Activated CD8-positive, alpha-beta memory T cell treated with anti-CD3 and anti-CD28 coated beads, Interleukin-2, amount 10 ng/mL, durations not matched to agents 7 days and 5 days (primary cell): ENCODE results near the gene TACR1. TPM values are rescaled to one million over a fixed set of nuclear protein-coding genes. Genes with fewer than 3 reads are reported as not detected.
"Not testable (repeated sequence)": the region's sequence is repeated elsewhere in the genome, so short reads cannot be mapped to it uniquely, and the experiment has no call there.

ENCODE experiments used
- ATAC-seq: fragments of 150-1000 bp; cut with Tn5 transposase; one replicate; pipeline ENCODE4 v1.10.0; 2021; ENCODE audit warnings: moderate library complexity
- CTCF ChIA-PET: fragments of 350-600 bp; sonication (Branson Sonifier 250); formaldehyde crosslinking; loops from one replicate; lab custom pipeline; 2021; ENCODE audit warnings: antibody characterized with exemption; lab: Charles Lee
- DNase-seq: peaks from one replicate; pipeline ENCODE4 v3.0.0-alpha.2; 2020
- H3K27ac Mint-ChIP-seq: one replicate; pipeline ENCODE4 v1.8.0; 2021; ENCODE audit warnings: mild to moderate bottlenecking, mixed read lengths
- H3K27me3 Mint-ChIP-seq: one replicate; pipeline ENCODE4 v1.8.0; 2021; ENCODE audit warnings: mixed read lengths
- H3K36me3 Mint-ChIP-seq: one replicate; pipeline ENCODE4 v1.8.0; 2021; ENCODE audit warnings: mild to moderate bottlenecking, mixed read lengths
- H3K4me1 Mint-ChIP-seq: one replicate; pipeline ENCODE4 v1.8.0; 2021; ENCODE audit warnings: mixed read lengths
- H3K4me3 Mint-ChIP-seq: one replicate; pipeline ENCODE4 v1.8.0; 2021; ENCODE audit warnings: mild to moderate bottlenecking, moderate library complexity, mixed read lengths
- H3K9me3 Mint-ChIP-seq: one replicate; pipeline ENCODE4 v1.8.0; 2022; ENCODE audit warnings: low read depth, mixed read lengths
- total RNA-seq, 2 experiments: library from RNA; stranded (reverse); gene quantifications; one replicate each; pipeline ENCODE4 v1.2.3, GENCODE V29; 2021

The TACR1 gene
- total RNA-seq, 2 experiments from 2014 or later, result not detected

DNA sequence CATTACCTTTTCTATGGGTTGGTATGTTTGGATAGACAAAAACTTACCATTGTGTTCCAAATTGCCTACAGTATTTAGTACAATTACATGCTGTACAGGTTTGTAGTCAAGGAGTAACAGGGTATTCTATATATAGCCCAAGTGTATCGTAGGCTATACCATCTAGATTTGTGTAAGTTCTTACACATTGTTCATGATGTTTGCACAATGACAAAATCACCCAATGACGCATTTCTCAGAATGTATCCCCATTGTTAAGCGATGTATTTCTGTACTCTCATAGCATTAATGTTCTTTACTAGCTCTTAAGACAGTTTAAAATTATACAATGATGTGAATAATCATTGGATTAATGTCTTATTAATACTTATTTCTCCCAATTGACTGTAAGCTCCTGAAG lies 16.7 kb downstream of the TACR1 start:
- no peaks in the 10 kb centered on the region for H3K9me3 Mint-ChIP-seq
- H3K4me1 Mint-ChIP-seq, result no peaks in the 10 kb centered on the region
- peaks cover 3% of the 10 kb centered on the region for H3K27me3 Mint-ChIP-seq
- H3K27ac Mint-ChIP-seq, result no peak overlapping the region
- CTCF ChIA-PET, result no interaction called here
- no peak overlapping the region for H3K4me3 Mint-ChIP-seq
- DNase-seq (no peak), ATAC-seq (no peak)
- no peaks in the 10 kb centered on the region for H3K36me3 Mint-ChIP-seq

DNA sequence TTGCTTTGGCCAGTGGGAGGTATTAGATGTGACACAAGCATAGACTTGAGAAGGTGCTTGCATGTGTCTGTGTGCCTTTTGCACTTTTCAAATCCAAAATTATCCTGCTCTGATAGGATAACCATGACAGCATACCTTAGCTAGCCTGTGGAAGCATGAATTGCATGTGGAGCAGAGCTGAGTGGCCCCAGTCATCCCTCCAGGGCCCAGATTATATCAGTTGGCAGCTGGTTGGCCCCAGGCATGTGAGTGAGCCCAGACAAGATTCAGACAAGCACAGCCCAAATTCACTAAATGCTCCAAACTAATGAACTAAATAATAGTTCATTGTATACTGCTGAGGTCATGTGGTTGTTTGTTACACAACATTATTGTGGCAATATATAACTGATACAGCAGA lies 18.8 kb downstream of the TACR1 start:
- Mint-ChIP-seq H3K36me3 (no peaks in the 10 kb centered on the region), H3K9me3 (no peaks in the 10 kb centered on the region), H3K4me1 (no peaks in the 10 kb centered on the region), H3K27ac (no peak overlapping the region), H3K27me3 (peaks cover 3% of the 10 kb centered on the region), H3K4me3 (no peak overlapping the region)
- CTCF ChIA-PET, result no interaction called here
- ATAC-seq (no peak), DNase-seq (no peak)

DNA sequence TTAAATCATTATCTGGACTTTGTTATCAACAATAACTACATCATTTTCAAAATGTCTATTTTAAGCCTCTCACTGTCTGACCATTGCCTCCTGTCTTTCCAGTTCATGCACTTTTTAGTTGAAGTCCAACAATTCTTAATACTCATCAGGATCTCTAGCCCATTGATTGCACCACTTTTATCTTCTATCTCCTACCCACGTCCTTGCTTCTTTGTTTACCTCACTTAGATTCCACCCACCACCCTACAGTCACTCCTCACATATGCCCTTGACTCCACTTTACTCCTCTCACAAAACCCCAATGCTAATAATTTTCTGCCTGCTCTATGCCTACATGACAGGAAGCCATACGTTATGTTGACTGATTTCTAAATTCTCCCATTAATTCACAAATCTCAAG lies 21.9 kb downstream of the TACR1 start:
- no peaks in the 10 kb centered on the region for H3K4me1 Mint-ChIP-seq
- no peak overlapping the region for H3K27ac Mint-ChIP-seq
- CTCF ChIA-PET, result no interaction called here
- H3K36me3 Mint-ChIP-seq, result no peaks in the 10 kb centered on the region
- ATAC-seq, result no peak
- no peak for DNase-seq
- H3K27me3 Mint-ChIP-seq, result peaks cover 7% of the 10 kb centered on the region
- H3K4me3 Mint-ChIP-seq, result no peak overlapping the region
- H3K9me3 Mint-ChIP-seq, result no peaks in the 10 kb centered on the region

DNA sequence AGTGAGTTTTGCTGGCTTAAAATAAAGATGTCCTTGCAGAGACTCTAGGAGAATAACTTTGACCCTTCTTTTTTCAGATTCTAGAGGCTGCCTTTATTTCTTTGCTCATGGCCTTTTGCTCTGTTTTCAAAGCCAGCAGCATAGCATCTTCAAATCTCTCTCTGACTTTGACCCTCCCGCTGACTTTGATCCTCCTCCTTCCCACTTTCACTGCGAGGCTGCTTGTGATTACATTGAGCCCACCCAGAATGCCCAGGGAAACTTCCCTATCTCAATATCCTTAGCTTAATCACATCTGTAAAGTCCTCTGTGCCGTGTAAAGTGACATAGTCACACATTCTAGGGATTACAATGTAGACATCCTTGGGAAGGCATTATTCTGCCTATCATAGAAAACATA lies 23.9 kb downstream of the TACR1 start:
- Mint-ChIP-seq H3K36me3 (no peaks in the 10 kb centered on the region), H3K4me3 (no peak overlapping the region), H3K27ac (no peak overlapping the region), H3K27me3 (peaks cover 7% of the 10 kb centered on the region), H3K4me1 (no peaks in the 10 kb centered on the region), H3K9me3 (no peaks in the 10 kb centered on the region)
- CTCF ChIA-PET, result no interaction called here
- DNase-seq (no peak), ATAC-seq (no peak)

DNA sequence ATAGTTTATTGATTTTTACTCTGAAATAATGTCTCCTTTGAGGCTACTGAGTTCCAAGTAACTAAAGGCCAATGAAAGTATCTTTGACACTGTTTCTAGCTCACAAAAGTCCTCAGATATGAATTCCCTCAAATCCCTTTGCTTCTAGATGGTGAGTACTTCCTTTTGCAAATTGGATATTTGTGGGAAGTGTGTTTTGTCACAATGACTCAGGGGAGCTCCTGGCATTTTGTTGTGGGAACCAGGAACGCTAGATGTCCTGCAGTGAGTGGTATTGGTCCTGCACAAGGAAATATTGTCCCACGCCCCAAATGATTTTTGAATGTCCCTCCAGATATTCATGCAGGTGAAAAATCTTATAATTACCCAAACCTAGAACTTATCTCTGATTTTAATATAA lies 24.3 kb downstream of the TACR1 start:
- H3K27me3 Mint-ChIP-seq, result peaks cover 8% of the 10 kb centered on the region
- H3K36me3 Mint-ChIP-seq, result no peaks in the 10 kb centered on the region
- ATAC-seq (no peak), DNase-seq (no peak)
- no peak overlapping the region for H3K27ac Mint-ChIP-seq
- H3K4me1 Mint-ChIP-seq, result no peaks in the 10 kb centered on the region
- no peaks in the 10 kb centered on the region for H3K9me3 Mint-ChIP-seq
- CTCF ChIA-PET, result no interaction called here
- no peak overlapping the region for H3K4me3 Mint-ChIP-seq

DNA sequence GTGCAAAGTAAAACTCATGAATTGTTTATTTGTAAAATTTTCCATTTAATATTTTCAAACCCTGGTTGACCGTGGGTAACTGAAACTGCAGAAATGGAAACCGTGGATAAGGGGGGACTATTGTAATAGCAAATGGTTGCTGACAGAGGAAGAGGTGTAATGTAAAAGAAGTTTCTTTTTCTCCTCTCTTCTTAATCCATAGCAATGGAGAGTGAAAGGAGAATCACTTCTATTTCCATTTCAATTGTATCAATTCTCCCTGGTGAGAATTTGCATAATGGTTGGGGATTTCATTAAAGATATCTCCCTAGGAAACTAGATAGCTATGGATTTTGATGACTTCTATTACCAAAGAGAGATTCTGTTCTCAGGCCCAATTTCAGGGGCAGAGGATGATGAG lies 24.8 kb downstream of the TACR1 start:
- Mint-ChIP-seq H3K27ac (no peak overlapping the region), H3K4me3 (no peak overlapping the region), H3K36me3 (no peaks in the 10 kb centered on the region), H3K27me3 (peaks cover 8% of the 10 kb centered on the region), H3K4me1 (no peaks in the 10 kb centered on the region), H3K9me3 (no peaks in the 10 kb centered on the region)
- ATAC-seq (no peak), DNase-seq (no peak)
- CTCF ChIA-PET, result no interaction called here

DNA sequence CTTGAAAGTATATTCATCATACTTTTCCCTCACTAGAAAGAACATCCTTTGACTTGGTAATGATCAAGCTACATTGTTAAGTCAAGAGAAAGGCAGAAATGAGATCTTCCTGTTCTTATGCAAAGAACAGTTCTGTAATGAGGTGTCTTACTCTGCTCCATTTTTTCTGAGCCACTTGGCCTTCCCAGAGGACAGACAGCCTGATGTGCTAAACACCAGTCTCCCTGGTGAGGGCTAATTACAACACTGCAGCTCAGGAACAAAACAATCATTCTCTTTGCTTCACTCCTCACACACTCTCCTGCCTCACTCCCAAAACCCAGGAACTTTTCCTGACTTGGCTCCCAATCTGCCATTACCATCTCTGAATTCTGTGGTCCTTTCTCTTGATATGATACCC lies 25.6 kb downstream of the TACR1 start:
- no peak for DNase-seq
- Mint-ChIP-seq H3K27me3 (peaks cover 11% of the 10 kb centered on the region), H3K9me3 (no peaks in the 10 kb centered on the region), H3K36me3 (no peaks in the 10 kb centered on the region), H3K4me3 (no peak overlapping the region), H3K4me1 (no peaks in the 10 kb centered on the region), H3K27ac (no peak overlapping the region)
- ATAC-seq, result no peak
- CTCF ChIA-PET, result no interaction called here

DNA sequence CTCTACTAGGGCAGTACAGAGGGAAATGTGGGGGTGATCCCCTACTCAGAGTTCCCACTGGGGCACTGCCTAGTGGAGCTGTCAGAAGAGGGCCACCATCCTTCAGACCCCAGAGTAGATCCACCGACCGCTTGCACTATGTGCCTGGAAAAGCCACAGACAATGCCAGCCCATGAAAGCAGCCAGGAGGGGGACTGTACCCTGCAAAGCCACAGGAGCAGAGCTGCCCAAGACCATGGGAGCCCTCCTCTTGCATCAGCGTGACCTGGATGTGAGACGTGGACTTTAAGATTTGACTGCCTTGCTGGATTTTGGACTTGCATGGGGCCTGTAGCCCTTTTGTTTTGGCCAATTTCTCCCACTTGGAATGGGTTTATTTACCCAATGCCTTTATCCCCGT lies 27.9 kb downstream of the TACR1 start:
- H3K27ac Mint-ChIP-seq, H3K4me3 Mint-ChIP-seq, CTCF ChIA-PET, H3K4me1 Mint-ChIP-seq, DNase-seq, H3K36me3 Mint-ChIP-seq, ATAC-seq, H3K9me3 Mint-ChIP-seq: not testable (repeated sequence)
- peaks cover 13% of the 10 kb centered on the region for H3K27me3 Mint-ChIP-seq

DNA sequence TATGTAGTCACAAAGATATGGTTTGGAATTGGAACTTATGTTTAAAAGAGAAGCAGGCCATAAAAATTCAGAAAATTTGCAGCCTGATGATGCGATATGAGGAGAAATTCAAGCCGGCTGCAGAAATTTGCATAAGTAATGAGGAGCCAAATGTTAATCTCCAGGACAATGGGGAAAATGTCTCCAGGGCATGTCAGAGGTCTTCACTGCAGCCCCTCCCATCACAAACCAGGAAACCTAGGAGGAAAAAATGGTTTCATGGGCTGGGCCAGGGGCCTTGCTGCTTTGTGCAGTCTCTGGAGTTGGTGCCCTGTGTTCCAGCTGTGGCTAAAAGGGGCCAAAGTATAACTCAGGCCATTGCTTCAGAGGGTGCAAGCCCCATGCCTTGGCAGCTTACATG lies 28.4 kb downstream of the TACR1 start:
- ATAC-seq (no peak), DNase-seq (no peak)
- CTCF ChIA-PET, result no interaction called here
- no peaks in the 10 kb centered on the region for H3K36me3 Mint-ChIP-seq
- peaks cover 13% of the 10 kb centered on the region for H3K27me3 Mint-ChIP-seq
- H3K27ac Mint-ChIP-seq, result no peak overlapping the region
- no peaks in the 10 kb centered on the region for H3K9me3 Mint-ChIP-seq
- H3K4me1 Mint-ChIP-seq, result no peaks in the 10 kb centered on the region
- no peak overlapping the region for H3K4me3 Mint-ChIP-seq

DNA sequence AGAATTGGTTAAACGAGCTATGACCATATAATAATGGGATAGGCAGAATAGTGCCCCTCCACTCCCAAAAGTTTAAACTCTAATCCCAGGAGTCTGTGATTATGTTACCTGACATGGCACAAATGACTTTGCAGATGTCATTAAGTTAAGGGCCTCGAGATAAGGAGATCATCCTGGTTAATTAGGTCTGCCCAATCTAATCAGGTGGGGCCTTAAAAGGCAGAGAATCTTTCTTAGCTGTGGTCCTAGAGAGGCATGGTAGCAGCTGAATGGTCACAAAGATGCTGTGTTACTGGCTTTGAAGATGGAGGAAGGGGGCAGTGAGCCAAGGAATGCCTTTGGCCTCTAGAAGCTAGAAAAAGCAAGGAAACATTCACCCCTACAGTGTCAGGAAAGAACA lies 31.1 kb downstream of the TACR1 start:
- H3K27me3 Mint-ChIP-seq, result peaks cover 9% of the 10 kb centered on the region
- no peaks in the 10 kb centered on the region for H3K36me3 Mint-ChIP-seq
- no peaks in the 10 kb centered on the region for H3K4me1 Mint-ChIP-seq
- no peak overlapping the region for H3K27ac Mint-ChIP-seq
- no peak for DNase-seq
- no peaks in the 10 kb centered on the region for H3K9me3 Mint-ChIP-seq
- CTCF ChIA-PET, result no interaction called here
- ATAC-seq, result no peak
- no peak overlapping the region for H3K4me3 Mint-ChIP-seq

DNA sequence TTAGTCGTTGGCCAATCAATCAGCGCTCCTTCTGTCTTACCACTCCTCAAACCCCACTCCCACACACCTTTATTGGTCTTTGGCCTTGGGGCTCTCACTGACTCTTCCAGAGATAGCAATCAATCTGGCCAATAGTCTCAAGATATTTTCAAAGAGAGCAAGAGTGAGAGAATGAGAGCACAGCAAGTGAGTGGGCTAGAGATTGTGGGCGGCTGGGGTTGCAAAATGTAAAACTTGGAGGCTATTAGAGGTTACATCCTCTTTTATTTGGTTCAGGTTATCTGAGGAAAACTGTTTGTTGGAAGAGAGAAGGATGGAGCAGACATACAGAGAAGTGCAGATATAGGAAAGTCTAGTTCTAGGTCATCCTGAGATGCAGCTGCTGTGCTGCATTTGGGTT lies 32.8 kb downstream of the TACR1 start:
- CTCF ChIA-PET, result no interaction called here
- DNase-seq (no peak), ATAC-seq (no peak)
- Mint-ChIP-seq H3K4me3 (no peak overlapping the region), H3K36me3 (no peaks in the 10 kb centered on the region), H3K4me1 (no peaks in the 10 kb centered on the region), H3K9me3 (no peaks in the 10 kb centered on the region), H3K27ac (no peak overlapping the region), H3K27me3 (peaks cover 14% of the 10 kb centered on the region)

DNA sequence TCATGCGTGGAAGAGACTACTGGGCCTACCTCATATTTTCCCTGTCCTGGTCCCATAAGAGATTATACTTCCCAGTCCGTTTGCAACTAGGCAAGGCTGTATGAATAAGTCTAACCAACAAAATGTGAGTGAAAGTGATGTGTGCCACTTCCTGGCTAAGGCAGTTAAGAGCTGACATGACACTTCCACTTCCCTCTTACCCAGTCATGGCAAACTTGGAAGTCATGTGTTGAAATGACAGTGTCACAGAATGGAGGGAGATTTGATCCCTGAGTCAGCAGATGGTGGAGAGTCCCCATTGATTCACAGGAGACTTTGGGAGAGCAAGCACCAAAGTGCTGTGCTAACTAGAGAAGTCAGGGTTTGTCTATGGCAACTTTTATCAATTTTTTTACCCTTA lies 36.4 kb downstream of the TACR1 start:
- DNase-seq (no peak), ATAC-seq (no peak)
- Mint-ChIP-seq H3K36me3 (no peaks in the 10 kb centered on the region), H3K4me1 (no peaks in the 10 kb centered on the region), H3K4me3 (no peak overlapping the region), H3K27ac (no peak overlapping the region), H3K9me3 (no peaks in the 10 kb centered on the region), H3K27me3 (peaks cover 20% of the 10 kb centered on the region)
- CTCF ChIA-PET, result no interaction called here

DNA sequence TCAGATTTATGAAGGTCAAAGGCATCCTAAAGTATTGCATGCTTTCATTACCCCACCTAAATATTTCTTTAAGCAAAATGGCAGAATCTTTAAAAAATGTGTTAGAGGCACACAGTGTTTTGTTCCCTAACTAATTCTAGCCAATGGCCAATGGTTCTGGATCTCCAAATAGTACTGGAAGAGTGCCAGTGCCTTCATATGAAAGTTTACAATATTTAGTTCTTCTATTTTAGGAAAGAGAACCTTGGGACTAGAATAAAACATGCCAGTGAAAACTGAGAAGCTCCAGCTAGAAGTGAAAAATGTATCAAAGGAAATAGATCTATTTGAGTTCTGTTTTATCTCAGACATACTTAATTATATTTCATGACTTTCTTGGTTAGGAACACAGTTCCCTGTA lies 37.1 kb downstream of the TACR1 start:
- no peak for DNase-seq
- ATAC-seq, result no peak
- Mint-ChIP-seq H3K9me3 (no peaks in the 10 kb centered on the region), H3K27me3 (peaks cover 20% of the 10 kb centered on the region), H3K36me3 (no peaks in the 10 kb centered on the region), H3K4me1 (no peaks in the 10 kb centered on the region), H3K27ac (no peak overlapping the region), H3K4me3 (no peak overlapping the region)
- CTCF ChIA-PET, result no interaction called here

DNA sequence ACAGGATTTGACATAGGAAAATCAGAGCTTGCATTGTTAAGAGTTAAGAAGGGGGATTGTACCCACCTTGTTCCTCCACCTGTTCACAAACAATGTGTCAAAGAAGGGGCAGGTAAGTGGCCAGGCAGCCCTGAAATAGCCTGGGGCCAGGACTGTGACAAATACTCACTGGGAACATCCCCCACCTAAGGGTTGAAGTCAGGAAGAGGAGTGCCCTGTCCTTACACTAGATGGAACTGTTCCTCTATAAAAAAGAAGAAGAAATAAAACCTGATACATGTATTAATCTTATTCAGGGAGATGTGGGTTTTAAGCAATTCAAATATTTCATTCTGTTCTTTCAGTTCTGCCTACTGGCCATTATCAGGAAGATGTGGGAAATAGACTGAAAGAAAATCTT lies 41.9 kb downstream of the TACR1 start:
- Mint-ChIP-seq H3K4me3 (no peak overlapping the region), H3K9me3 (no peaks in the 10 kb centered on the region), H3K27me3 (peaks cover 20% of the 10 kb centered on the region), H3K36me3 (no peaks in the 10 kb centered on the region), H3K4me1 (no peaks in the 10 kb centered on the region), H3K27ac (no peak overlapping the region)
- CTCF ChIA-PET, result no interaction called here
- DNase-seq (no peak), ATAC-seq (no peak)

DNA sequence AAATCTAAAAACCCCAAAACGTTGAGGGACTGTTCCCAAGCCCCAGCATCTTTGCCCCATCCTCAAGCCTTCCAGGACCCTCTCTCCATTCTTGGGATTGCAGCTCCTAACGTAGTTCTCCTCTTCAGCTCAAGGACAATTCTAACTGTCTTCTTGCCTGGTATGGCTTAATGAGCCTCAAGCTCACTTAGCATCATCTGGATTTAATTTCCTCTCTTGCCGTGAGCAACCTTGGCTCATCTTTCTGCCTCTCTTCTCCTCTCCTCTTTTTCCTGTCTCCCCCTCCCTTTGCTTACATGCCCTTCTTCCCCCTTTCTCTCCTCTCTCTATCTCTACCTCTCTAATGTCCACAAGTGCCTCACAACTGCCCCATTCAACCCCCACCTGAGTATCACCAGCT lies 44.2 kb downstream of the TACR1 start:
- ATAC-seq (no peak), DNase-seq (no peak)
- CTCF ChIA-PET, result no interaction called here
- Mint-ChIP-seq H3K9me3 (no peaks in the 10 kb centered on the region), H3K4me3 (no peak overlapping the region), H3K4me1 (no peaks in the 10 kb centered on the region), H3K27ac (no peak overlapping the region), H3K36me3 (no peaks in the 10 kb centered on the region), H3K27me3 (peaks cover 6% of the 10 kb centered on the region)
